GM12891 (cell line): Measurements from ENCODE around the gene LEMD1.

Source experiments
- DNase-seq: peaks from one replicate; pipeline ENCODE4 v3.0.0; 2011; ENCODE audit warnings: low spot score; ENCODE audit not compliant: insufficient read length
- FAIRE-seq: peaks from 2 replicates; lab custom pipeline; 2011; peaks lifted over from hg19 to GRCh38; lab: Jason Lieb, UNC
- PAX5 ChIP-seq: IDR thresholded peaks from 2 replicates; pipeline ENCODE4 v1.6.1; 2011; ENCODE audit warnings: low read length, moderate library complexity, mild to moderate bottlenecking; ENCODE audit not compliant: insufficient read depth, severe bottlenecking
- POLR2A ChIP-seq: IDR thresholded peaks from 2 replicates; pipeline ENCODE4 v1.6.1; 2011; ENCODE audit warnings: low read depth, low read length, control low read depth
- POLR2AphosphoS5 ChIP-seq: IDR thresholded peaks from 2 replicates; pipeline ENCODE4 v1.6.1; 2011; ENCODE audit warnings: low read depth, low read length, control low read depth
- POU2F2 ChIP-seq: IDR thresholded peaks from 2 replicates; pipeline ENCODE4 v1.6.1; 2011; ENCODE audit warnings: low read depth, mild to moderate bottlenecking, control low read depth, low read length, moderate library complexity
- SPI1 ChIP-seq: IDR thresholded peaks from 2 replicates; pipeline ENCODE4 v1.6.1; 2011; ENCODE audit warnings: low read depth, low read length, control low read depth
- TAF1 ChIP-seq: IDR thresholded peaks from 2 replicates; pipeline ENCODE4 v1.6.1; 2011; ENCODE audit warnings: low read depth, low read length, control low read depth

Gene LEMD1

DNA sequence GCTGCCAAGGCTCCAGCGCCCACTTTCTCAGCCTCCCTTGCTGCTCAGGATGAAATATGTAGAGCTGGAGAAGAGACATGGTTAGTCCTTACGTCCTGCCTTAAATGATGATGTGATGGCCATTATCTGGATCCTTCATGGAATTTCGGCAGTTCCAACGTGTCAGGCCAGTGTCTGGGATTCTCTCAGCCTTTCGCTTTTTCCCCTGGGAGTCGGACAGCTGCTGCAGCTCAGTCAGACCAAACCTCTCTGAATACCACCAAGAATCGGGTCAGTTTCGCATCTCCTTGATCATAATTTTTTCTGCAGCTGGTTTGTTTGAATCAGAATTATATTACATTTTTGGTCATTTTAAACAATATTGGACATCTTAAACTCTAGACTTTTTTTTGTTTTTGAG lies 42.8 kb downstream of the LEMD1 start:
- FAIRE-seq, result no peak
- no peak for DNase-seq
- TF ChIP-seq TAF1 (no peak), PAX5 (no peak), POU2F2 (no peak), SPI1 (no peak), POLR2AphosphoS5 (no peak), POLR2A (no peak)

DNA sequence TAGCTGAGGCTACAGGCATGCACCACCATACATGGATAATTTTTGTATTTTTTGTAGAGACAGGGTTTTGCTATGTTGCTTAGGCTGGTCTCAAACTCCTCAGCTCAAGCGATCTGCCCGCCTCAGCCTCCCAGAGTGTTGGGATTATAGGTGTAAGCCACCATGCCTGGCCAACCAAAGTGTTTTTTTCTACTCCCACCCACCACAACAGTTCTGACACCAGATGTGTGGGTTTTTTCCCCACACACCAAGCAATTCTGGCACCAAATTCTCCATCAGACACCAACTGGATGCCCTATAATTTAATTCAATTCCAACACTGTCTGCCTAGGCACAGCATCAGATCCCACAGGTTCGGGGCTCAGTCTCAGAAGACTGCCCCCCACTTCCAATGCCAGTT lies 44.5 kb downstream of the LEMD1 start:
- TF ChIP-seq POLR2A (no peak), TAF1 (no peak), SPI1 (no peak), POLR2AphosphoS5 (no peak), PAX5 (no peak), POU2F2 (no peak)
- FAIRE-seq (no peak), DNase-seq (no peak)

DNA sequence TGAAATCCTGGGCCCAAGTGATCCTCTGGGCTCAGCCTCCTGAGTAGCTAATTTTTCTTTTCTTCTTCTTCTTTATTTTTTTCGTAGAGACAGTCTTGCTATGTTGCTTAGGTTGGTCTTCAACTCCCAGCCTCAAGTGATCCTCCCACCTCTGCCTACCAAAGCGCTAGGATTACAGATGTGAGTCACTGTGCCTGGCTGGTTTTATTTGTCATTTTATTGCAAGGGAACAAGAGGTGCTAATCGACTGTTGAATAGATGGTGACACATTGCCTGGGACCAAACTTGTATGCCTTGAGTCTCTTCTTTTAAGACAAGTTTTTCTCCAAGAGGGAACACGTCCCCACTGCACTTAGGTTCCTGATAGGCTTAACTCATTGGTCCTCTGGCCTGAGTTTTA lies 45.1 kb downstream of the LEMD1 start:
- no peak for FAIRE-seq
- no peak for DNase-seq
- TF ChIP-seq SPI1 (no peak), POLR2AphosphoS5 (no peak), POLR2A (no peak), POU2F2 (no peak), TAF1 (no peak), PAX5 (no peak)

GRCh38 chr1:205375835-205376545 lies 45.9 kb downstream of the LEMD1 start:
- no peak for DNase-seq
- FAIRE-seq, result no peak
- TF ChIP-seq PAX5 (no peak), SPI1 (no peak), TAF1 (no peak), POU2F2 (no peak), POLR2AphosphoS5 (no peak), POLR2A (no peak)

- TF ChIP-seq PAX5 (no peak), POLR2AphosphoS5 (no peak), SPI1 (no peak), POLR2A (no peak), POU2F2 (no peak), TAF1 (no peak)
- DNase-seq (no peak), FAIRE-seq (no peak)
Observed at GRCh38 chr1:205374210-205375078, 47.4 kb downstream of the LEMD1 start.

GRCh38 chr1:205373798-205374175 lies 48.1 kb downstream of the LEMD1 start:
- no peak for TF ChIP-seq TAF1
- TF ChIP-seq POLR2AphosphoS5, result no peak
- TF ChIP-seq SPI1, result no peak
- no peak for TF ChIP-seq PAX5
- no peak for TF ChIP-seq POLR2A
- TF ChIP-seq POU2F2, result no peak
- no peak for DNase-seq
- no peak for FAIRE-seq

DNA sequence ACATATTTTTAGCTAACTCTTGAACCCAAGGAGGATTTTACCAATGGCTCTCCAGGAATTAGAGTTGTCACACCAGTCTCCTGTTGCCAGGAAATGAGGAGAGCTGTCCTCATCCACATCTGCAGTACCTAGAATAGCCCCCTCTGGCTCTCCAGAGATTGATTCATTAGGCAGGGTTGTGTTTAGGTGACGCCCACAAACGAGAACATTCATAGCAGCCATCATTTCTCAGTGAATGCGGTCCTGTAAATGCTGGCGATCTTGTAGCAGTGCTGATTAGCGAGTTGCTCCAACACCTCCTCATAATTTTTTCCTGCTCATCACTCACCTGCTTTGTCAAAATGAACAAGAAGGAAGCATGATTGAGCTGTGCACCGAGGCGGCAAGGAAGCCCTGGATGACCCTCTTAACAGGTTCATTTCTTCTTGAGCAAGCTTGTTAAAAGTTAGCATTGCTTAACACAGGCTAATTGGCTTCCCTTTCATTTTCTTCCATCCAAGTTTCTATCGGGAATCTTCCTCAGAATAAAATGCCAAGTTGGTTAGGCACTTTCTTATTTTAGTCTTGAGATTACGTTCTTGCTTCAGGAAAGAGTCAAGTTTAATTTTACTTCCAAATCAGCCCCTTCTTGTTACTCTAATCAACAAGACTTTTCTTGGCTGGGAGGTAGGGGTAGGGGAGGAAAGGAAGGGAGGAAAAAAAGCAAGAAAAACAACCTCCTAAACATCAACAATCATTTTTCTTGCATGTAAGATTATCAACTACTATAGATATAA lies 48.6 kb downstream of the LEMD1 start:
- no peak for DNase-seq
- FAIRE-seq, result no peak
- TF ChIP-seq POLR2AphosphoS5, result no peak
- TF ChIP-seq POU2F2, result no peak
- TF ChIP-seq POLR2A, result no peak
- no peak for TF ChIP-seq PAX5
- TF ChIP-seq SPI1, result no peak
- no peak for TF ChIP-seq TAF1

- no peak for TF ChIP-seq POU2F2
- no peak for TF ChIP-seq SPI1
- no peak for TF ChIP-seq POLR2AphosphoS5
- TF ChIP-seq TAF1, result no peak
- TF ChIP-seq POLR2A, result no peak
- no peak for TF ChIP-seq PAX5
- DNase-seq (no peak), FAIRE-seq (no peak)
Observed at GRCh38 chr1:205371871-205372660, 49.8 kb downstream of the LEMD1 start.
